Epidermal melanocyte (primary cell): ENCODE results near the gene BRF1.

ENCODE experiments used
- DNase-seq: peaks from one replicate; pipeline ENCODE4 v3.0.0; 2011; ENCODE audit warnings: low spot score; ENCODE audit not compliant: insufficient read length

Gene BRF1

DNA sequence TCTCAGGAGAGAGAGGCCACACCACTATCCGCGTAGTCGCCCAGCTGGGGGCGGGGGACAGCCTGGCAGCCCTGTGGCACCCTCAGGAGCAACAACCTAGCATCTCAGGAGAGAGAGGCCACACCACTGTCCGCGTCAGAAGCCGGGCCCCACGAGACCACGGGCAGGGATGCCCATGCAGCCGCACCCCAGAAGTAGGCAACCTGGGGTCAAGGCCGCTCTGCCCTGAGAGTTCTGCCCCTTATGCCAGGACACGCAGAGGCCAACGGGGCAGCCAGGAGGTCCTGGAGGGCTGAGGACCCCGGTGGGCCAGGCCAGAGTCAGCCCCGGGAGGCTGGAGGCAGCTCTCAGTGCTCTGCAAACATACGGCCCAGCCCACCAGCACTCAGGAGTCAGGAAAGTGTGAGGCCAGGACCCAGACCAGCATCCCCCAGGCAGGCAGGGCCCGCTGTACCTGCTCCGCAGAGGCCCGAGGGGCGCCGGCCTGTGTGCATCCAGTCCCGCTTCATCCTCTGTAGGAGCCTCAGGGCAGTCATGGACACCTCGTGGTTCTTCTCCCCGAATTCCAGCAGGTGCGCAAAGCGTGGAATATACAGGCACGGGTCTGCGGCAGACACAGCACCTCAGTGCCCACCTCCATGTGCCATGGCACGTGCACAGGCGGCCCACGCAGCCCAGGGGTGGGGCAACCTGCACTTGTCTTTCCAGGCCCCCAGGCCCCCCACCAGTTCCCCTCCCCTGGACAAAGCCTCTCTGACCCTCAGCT, 59.8 kb downstream of the BRF1 start:
- DNase-seq = no peak

DNA sequence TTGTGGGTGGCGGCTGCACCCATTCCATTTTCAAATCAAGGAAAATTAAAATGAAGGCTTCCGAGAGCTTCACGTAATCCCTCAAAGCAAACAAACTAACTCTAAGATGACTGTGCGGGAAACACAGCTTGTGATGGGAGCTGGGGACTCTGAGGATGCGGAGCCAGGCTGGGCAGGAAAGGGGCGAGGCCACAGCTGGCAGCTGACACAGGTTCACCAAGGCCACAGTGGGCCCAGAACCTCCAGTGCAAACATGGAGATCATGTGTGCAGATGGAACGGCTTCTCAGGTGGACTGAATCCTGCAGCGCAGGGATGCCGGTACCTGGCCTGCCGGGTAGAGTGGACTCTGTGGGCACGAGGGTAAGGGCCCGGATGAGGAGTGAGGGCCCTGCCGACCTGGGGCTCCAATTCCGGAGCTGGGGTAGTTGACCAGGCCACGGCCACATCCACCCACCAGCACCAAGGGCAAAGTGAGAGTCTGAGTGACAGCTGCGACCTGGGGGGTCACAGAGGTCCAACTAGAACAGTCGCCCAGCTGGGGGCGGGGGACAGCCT, 71.6 kb downstream of the BRF1 start:
- DNase-seq = no peak

DNA sequence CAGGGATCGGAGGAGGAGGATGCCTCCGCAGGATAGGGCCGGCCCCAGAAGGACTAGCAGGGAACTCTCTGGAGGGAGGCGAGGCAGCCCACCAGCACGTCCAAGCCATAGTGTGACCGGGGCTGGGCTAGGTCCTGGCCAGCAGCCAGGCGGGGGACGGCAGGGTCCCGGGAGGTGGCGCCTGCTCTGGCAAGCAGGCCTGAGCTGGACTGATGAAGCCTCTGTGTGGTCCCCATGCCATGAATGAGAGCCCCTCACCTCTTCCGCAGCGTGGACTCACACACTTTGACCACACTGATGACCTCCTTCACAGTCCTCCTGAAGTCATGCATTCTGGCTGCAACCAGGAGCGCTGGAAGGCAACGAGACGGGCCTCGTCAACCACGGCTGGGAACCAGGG, 72.2 kb downstream of the BRF1 start:
- DNase-seq = no peak

DNA sequence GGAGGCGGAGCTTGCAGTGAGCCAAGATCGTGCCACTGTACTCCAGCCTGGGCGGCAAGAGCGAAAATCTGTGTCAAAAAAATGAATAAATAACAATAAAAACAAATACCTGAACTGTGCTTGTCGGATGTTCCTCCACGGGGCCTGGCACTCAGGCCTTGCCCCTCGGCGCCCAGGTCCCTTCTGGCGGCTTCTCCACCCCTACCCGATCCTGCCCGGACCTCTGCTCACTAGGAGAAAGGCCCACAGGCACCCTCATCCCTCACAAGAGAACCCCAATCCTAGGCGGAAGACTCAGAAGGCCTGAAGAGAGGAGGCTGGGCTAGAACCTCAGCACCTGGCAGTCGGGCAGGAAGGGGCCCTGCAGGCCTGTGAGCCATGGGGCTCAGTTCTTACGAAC, 73.5 kb downstream of the BRF1 start:
- no peak for DNase-seq

GRCh38 chr14:105226198-105226597, 74.6 kb downstream of the BRF1 start:
- DNase-seq = no peak

- DNase-seq = no peak
Measured at GRCh38 chr14:105224845-105225570, 75.8 kb downstream of the BRF1 start.

DNA sequence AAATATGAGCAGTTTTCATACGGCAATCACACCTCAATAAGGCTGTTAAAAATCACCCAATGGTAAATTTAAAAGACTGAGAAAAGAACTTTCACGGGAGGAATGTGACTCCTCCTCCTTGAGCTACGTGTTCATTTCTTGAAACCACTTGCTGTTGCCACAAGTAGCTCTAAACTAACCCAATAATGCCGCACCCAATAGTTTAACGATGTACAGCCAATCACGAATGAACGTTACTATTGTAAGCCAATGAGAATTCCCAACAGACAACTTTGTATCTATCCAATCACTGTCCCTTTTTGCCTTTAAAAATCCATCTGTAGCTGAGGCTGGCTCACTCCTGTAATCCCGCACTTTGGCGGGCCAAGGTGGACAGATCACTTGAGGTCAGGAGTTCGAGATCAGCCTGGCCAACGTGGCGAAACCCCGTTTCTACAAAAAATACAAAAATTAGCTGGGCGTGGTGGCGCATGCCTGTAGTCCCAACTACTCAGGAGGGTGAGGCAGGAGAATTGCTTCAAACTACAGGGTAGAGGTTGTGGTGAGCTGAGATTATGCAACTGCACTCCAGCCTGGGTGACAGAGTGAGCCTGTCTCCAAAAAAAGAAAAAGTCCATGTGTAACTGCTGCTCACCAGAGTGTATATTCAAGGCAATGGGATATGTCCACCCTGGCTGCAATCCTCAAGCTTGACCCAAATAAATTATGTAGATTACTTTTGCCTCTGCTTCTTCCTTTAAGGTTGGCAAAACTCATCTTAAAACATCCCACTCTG, 76.8 kb downstream of the BRF1 start:
- no peak for DNase-seq

DNA sequence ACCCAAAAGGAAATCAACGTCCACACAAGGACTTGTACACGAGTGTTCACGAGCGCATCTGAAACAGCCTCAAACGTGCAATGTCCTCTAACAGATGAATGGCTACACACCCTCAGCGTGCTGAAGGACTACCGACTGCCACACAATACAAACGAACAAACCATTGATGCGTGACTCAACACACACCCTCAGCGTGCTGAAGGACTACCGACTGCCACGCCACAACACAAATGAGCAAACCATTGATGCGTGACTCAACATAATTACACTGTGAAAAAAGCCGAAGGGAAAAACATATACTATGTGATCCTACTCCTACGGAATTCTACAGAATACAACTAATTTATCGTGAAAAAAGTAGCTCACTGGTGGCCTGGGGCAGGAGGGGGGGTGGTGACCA, 77.5 kb downstream of the BRF1 start:
- no peak for DNase-seq

DNA sequence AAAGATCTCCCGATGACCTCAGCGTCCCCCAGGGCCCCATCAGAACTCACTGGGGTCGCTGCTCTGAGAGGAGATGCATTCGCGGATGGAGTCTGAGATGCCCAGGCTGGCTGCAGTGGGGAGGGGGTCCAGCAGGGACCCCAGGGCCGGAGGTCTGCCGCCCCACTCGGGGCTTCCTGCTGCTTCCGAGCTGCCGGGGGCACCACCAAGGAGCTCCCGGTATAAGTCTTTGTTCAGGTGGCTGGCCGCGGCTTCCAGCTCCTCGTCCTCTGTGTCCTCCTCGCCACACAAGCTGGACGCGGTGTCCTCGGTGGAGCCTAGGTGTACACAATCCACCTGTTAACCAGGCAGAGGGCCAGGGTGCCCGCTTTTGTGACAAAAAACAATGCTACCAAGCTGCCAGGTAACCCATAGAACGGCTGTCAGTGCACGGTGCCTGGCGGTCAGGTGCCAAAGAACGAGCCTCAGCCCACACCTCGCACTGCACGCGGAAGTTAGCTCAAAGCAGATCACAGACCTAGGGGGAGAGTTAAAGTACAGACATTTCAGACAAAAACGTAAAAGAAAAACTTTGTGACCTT, 79.1 kb downstream of the BRF1 start:
- DNase-seq = no peak

GRCh38 chr14:105220699-105221597, 79.9 kb downstream of the BRF1 start:
- DNase-seq = no peak

DNA sequence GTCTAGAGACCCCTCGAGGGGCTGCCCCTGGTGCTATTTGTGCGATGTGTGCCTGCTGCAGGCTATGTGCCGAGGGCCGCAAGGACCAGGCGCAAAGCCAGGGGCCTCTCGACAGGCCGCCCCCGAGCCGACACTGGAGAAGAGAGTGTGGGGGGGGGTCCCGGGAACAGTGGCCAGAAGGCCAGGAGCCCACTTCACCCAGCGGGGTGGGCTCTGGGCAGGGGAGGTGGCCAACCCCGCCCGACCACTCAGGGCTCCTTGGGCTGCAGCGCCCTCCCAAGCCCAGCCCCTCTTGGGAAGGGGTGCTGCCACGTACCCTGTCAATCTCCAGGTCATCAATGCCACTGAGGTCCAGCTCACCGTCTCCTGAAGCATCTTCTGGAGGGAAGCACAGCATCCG, 81.0 kb downstream of the BRF1 start:
- DNase-seq = no peak

GRCh38 chr14:105219043-105219612, 81.7 kb downstream of the BRF1 start:
- DNase-seq = no peak

- DNase-seq = no peak
Measured at GRCh38 chr14:105218611-105219010, 82.2 kb downstream of the BRF1 start.

DNA sequence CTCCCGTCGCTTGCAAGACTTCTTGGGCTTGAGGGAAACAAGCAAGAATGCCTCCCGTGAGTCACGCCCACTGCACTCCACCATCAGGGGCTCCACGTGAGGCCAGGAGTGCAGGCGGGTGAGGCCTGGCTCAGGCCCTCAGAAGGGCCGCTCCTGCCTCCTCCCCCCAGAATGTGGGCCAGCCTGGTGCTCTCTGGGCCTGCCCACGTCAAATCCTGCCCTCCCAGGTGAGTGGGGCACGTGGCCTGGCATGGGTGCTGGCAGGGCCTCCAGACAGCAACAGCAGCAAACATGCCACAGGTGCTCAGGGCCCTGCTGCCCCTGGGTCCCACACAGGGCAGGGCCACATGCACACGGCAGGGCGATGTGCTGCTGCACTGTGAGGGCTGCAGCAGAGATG, 83.0 kb downstream of the BRF1 start:
- no peak for DNase-seq

- DNase-seq = no peak
Measured at GRCh38 chr14:105216490-105217247, 84.1 kb downstream of the BRF1 start.

GRCh38 chr14:105215602-105216001, 85.2 kb downstream of the BRF1 start:
- DNase-seq = no peak

GRCh38 chr14:105214324-105214915, 86.4 kb downstream of the BRF1 start:
- no peak for DNase-seq

DNA sequence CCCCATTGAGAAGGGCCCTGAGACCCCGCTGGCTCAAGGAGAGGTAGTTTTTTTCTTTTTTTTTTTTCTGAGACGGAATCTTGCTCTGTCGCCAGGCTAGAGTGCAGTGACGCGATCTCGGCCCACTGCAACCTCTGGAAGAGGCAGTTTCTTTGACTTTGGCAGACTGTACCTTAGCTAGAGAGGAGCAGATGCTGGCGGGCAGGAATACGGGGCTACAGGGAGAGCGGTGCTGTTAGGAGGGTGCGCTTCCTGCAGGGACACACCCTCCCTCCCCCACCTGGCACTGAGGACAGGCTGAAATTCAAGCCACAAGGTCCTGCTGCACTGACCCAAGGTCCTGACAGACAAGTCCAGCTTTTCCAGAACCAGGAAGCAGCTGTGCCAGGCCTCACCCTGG, 87.4 kb downstream of the BRF1 start:
- no peak for DNase-seq
